HG02943 (cell line): Measurements from ENCODE around the gene PIF1.
"Not testable (repeated sequence)": the region's sequence is repeated elsewhere in the genome, so short reads cannot be mapped to it uniquely, and the experiment has no call there.

Source experiments
- ATAC-seq: cut with Tn5 transposase; IDR thresholded peaks from one replicate; pipeline ENCODE4 v1.9.1; 2021; ENCODE audit warnings: mild to moderate bottlenecking, low read depth, moderate library complexity; ENCODE audit not compliant: unreplicated experiment

Gene PIF1

DNA sequence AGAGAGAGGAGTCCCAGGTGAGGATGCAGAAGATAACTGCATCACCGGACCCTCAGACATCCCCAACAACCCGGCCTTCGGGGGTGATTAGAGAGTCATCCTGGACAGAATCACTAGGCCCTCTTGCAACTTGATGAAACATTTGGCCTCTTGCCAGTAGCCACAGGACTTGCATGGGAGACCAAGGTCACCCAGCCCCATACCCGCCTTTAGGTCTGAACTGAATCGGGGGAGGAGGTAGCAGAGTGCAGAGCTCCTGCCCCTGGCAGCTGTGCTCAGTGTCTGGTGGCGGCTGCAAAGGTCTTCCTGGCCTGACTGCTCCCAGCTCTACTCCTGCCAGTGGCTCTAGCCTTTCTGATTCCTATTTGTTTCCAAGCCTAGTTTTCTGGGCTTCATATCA, 12.4 kb downstream of the PIF1 start:
- ATAC-seq: no peak

DNA sequence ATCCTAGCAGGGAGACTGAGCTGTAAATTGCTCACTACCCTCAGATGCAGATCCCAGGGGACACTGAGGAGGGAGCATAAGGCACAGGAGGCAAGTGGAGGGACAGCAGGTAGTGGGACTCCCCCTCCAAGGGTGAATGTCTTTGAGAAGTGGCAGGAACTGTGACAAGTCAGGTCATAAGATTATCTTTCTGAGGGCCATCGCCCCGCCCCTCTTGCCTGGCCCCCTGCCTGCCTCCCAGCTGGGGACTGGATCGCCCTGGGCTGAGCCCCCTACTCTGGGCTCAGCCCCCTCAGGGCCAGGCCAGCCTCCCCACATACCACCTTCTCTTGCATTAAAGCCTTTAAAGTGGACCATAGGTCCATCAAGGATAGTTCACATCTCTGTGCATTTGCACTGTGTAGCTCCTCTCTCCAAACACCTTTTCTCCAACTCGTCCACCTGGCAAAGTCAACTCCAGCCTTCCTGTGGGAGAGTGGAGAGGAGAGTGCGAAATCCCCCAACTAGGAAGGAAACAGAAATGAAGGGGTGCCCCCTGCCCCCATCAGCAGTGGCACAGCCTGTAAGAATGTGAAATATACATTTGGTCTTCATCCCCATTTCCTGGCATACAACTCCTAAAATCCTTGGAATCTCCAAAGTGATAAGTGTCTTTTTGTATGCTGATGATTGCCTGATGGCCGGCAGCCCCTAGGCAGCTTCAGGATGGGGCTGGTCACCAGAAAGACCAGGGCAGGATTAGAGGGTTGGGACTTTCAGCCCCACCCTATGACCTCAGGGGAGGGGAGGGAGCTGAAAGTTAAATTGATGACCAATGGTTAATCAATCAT, 14.7 kb downstream of the PIF1 start:
- ATAC-seq: no peak

GRCh38 chr15:64809649-64810496, 15.6 kb downstream of the PIF1 start:
- no peak for ATAC-seq

GRCh38 chr15:64808785-64809453, 16.5 kb downstream of the PIF1 start:
- no peak for ATAC-seq

DNA sequence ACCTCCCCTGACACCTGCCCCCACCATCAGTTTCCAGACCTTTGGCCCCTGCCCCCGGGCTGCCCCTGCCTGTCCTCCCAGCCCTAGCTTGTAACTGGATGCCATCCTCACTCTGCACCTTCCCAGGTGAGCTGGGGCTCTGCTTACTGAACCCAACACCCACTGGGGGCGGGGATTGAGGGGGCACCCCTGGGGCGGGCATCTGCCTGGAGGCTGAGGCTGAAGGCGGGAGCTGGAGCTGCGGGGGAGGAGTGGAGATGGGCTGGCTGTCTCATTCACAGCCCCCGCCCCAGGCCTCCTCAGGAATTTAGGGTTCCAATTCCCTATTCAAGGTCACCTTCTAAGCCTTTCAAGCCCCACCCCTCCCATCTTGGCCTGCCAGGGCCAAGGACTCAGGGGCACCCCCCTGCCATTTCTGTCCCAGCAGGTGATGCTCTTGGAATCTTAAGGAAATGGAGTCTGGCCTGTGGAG, 17.7 kb downstream of the PIF1 start:
- ATAC-seq: no peak

- ATAC-seq: no peak
Observed at GRCh38 chr15:64807051-64807749, 18.2 kb downstream of the PIF1 start.

GRCh38 chr15:64806509-64806908, 18.9 kb downstream of the PIF1 start:
- ATAC-seq: no peak

DNA sequence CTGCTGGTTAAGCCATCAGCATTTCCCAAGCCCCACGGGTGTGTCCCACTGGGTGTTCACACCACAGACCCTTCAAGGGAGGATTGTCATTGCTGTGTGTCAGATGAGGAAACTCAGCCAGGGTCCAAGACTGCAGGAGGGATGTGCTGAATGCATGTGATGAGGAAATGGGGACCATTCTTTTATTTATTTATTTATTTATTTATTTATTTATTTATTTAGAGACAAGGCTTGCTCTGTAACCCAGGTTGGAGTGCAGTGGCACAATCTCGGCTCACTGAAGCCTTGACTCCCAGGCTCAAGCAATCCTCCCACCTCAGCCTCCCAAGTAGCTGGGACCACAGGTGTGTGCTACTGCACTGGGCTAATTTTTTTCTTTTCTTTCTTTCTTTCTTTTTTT, 20.8 kb downstream of the PIF1 start:
- no peak for ATAC-seq

DNA sequence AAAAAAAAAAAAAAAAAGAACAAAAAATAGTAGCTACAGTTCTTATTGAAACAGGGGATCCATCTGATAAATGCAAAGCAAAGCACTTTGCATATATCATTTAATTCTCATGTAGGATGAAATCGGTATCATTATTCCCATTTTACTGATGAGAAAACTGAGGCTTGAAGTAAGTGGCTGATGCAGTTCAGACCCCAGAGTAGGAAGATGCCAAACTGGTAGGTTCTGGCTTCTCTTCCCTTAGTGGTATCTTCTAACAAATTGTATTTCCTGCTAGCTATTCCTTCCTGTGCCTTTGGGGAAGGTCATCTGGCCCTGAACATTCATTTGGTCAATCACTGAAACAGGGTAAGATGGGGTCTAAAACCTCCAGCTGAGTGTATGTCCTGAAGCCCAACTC, 21.9 kb downstream of the PIF1 start:
- ATAC-seq: no peak

- ATAC-seq: no peak
Observed at GRCh38 chr15:64800476-64800875, 25.0 kb downstream of the PIF1 start.

- not testable (repeated sequence) for ATAC-seq
Observed at GRCh38 chr15:64798905-64799304, 26.5 kb downstream of the PIF1 start.

- not testable (repeated sequence) for ATAC-seq
Observed at GRCh38 chr15:64795921-64796320, 29.5 kb downstream of the PIF1 start.

- ATAC-seq: not testable (repeated sequence)
Observed at GRCh38 chr15:64795299-64795698, 30.1 kb downstream of the PIF1 start.

DNA sequence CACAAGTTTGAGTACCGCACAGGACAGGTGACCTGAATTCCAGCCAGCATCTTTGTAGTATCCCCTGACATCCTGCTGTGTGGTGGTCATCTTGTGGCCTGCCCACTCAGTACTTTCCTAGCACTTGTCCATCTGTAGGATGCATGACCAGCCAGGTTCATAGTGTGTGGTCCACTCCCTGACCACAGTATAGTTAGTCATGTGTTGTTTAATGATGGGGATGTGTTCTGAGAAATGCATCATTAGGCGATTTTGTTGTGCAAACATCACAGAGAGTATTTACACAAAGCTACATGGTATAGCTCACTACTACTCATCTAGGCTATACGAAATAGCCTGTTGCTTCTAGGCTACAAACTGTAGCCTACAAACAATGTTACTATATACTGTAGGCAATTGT, 33.2 kb downstream of the PIF1 start:
- no peak for ATAC-seq

GRCh38 chr15:64791401-64791800, 34.0 kb downstream of the PIF1 start:
- no peak for ATAC-seq

GRCh38 chr15:64783796-64784195, 41.7 kb downstream of the PIF1 start:
- no peak for ATAC-seq

DNA sequence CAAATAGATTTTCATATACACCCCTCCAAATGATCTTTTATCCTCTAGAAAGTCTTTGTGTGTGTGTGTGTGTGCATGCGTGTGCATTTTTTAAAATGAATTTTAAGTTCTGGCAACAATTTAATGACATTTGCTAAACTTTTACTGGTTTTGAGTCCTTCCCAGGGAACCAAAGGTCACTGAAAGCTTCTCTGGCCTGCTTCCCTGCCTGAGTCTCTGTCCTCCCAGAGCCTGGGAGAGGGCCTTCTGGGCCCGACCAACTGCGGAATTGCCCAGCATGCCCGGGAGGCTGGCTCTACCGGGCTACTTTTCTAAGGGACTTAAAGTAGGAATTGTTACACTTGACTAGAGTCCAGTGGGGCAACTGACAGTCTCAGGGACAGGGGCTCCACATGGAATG, 42.7 kb downstream of the PIF1 start:
- no peak for ATAC-seq

GRCh38 chr15:64781299-64781698, 44.1 kb downstream of the PIF1 start:
- no peak for ATAC-seq

GRCh38 chr15:64780600-64781156, 44.8 kb downstream of the PIF1 start:
- no peak for ATAC-seq

DNA sequence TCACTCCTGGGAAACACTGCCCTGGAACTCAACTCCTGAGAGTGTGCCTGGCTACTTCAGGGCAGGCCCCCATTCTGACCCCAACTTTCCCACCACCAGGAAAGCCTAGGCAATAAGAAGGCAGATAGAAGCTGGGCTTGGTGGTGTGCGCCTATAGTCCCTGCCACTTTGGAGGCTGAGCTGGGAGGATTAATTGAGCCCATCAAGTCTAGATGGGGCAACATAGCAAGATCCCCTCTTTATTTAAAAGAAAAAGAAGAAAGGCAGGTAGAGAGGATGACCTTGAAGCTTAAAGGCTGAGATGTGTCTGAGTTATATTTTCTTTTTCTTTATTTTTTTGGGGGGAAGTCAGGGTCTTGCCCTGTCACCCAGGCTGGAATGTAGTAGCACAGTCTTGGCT, 45.8 kb downstream of the PIF1 start:
- ATAC-seq: no peak
